ENCODE results near the gene CREB3L1.

CREB3L1 gene

DNA sequence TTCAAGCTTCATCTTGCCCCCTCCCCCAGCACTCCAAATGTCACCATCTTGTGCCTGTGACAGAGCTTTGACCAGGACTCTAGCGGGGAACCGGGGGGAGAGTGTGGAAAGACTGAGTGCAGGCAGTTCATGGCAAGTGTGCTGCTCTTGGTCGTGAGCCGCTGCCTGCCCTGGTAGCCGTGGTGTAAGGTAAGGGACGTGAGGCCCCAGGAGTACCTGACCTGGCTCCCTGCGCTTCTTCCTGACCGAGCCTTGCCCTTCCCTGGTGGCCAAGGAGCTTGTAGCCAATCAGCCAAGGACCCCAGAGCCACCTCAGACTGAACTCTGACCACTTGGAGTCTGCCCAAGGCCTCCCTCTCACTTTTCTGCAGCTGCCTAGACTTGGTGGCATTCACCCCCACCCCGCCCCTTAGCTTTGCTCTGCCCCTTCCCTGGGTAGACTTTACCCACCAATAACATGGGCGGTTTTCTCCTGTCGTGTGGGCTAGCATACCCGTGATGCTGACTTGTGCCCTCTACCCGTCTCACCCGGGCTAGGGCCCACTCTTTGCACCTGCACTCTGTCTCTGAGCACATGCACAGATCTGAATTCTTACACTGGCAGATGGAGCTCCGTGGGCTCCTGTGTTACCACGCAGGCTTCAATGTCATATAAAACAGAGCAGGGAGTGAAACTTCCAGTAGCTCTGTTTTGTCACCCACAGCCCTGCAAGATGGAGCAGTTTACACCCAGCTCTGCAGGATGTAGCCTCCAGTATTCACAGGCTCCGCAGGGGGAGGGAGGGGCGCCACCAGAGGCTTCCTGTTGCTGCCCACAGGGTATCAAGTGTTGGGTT lies 71.3 kb downstream of the CREB3L1 start:
- no peak for DNase-seq

DNA sequence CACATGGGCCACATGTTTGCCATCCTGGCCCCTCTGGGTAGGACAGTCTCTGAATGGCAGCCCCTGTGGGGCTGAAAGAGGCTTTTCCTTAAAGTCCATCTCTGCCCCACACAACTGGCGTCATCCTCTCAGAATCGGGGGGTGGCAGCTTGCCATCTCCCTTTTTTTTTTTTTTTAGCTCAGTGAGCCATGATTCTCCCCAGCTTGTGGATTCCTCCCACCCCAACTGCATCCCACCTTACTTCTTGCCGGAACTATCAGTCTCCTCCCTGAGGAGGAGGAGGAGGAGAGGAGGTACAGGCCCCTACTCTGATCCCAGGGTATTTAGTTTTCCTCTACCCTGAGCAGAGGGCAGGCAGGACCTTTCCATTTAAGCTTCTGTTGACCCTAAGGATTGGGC lies 73.2 kb downstream of the CREB3L1 start:
- no peak for DNase-seq

DNA sequence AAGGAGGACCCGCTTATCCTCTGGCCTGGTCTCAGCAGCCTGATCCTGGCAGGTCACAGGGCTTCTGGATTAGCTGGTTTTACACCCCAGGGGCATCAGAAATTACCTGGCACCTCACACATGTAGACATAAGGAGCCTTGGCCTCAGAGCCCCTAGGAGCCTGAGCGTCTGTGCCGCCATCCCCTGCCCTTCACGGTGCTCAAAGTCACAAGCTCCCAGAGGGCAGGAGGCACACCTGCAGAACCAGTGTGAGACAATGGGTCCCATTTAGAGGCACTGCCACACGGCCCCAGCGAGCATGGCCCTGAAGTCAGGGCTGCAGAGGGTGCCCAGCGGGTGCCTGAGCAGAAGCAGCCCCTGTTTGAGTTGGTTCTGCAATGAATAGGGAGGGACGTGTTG lies 73.7 kb downstream of the CREB3L1 start:
- DNase-seq: no peak

DNA sequence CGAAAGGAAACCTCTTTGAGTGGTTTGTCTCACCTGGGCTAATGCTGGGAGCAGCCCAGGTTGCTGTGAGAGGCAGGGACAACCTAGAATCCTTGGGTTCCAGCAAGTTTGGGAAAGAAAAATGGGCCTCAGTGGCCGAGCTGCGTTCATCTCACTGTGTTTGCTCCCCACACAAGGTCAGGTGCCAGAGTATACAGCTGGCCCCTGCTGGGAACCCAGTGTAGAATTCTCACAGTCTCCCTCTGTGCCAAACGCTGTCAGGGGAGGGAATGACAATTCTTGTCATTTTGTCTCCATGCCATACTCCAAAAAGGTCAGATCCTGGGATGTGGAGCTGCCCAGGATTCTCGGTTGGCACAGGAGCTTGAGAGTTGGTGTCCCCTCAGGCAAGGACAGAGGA lies 74.1 kb downstream of the CREB3L1 start:
- no peak for DNase-seq

DNA sequence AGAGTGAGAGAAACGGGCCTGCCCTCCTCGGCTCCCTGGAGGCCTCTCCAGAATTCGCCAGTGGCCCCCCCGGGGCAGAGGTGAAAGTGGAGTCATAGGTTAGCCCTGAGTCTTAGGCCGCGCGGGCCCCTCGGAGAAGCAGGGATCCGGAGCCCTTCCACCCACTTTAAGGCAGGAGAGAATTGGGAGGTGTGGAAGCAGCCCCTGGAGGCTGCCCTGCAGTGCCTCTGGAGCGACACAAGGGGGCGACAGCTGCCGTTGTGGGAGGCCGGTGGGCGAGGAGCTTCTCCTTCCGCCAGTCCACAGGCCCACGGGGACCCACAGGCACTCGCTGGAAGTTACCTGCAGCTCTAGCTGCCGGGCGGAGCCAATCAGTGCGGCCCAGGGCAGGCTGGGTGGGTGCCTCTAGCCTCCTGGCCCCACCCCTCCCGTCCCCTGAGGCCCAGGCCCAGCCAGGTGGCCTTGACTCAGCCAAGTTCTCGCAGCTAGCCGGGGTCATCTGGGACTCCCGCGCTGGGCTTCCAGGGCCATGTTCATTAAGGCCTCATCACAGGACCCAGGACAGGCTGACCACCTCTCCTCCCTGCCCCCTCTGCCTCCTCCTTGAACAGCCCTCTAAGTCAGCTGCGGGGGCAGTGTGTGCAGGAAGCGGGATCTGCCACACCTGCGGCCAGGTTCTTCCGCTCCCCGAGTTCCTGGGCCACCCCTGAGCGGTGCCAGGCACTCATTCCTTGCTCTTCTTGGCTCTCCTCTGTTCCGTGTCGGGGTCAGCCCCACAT lies 74.8 kb downstream of the CREB3L1 start:
- no peak for DNase-seq

DNA sequence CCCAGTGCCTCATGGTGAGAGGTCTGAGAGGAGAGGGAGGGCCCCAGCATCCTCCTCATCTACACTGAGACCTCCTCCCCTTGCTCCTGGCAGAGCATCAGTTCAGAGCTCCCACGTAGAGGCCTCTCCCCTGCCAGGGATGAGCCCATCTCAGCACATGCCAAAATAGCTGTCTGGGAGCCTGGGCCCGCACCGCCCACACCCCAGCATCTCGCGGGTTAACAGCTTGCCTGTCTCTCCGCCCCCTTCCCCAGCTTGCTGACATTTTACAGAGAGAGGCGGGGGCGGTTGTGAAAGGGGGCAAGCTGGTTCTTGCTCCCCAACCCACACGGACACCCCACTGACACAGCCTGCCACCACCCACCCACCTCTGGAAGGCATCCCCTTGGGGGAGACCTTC lies 76.2 kb downstream of the CREB3L1 start:
- no peak for DNase-seq

DNA sequence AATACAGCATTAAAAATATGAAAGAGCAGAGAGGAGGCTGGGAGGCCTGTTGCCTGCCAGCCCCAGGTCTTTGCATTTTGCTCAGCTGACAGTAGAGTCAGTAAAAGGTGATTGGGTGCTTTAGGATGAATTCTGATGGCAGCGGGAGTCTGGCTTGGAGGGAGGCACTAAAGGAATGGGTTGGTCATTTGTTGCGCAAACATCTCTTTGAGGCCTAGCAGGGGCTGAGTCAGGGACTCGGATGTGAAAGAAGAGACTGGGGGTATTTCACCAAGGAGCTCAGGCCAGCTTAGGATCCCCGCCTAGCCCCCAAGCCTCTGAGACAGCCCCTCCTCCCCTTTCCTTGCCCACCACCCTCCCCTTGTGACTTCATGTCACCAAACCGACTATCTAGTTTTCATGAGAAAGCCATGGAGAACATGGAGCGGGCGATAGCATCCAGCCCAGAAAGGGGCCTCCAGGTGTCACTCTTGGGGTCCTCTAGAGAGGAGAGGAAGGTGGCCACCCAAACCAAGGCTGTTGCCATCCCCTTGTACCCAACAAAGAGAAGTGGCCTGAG lies 79.5 kb downstream of the CREB3L1 start:
- DNase-seq: no peak

DNA sequence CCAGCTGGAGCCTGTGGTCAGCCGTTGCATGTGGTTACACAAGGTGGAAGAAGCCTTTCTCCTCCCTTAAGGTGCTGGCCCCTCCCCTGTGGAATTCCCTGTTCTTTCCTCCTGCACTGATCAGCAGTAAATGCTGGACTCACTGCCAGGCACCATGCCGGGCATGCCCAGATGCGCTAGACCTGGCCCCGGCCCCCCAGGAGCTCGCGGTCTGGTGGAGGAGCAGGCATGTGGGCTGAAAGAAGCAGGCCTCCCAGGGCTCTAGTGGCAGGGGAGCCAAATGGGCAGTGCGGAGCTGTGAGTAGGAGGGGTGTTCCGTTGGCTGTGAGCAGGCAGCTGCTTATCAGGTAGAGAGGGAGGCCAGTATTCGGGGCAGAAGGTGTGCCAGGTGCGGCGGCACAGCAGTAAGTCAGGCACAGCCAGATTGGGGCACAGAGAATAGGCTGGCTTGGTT lies 80.0 kb downstream of the CREB3L1 start:
- DNase-seq: no peak

DNA sequence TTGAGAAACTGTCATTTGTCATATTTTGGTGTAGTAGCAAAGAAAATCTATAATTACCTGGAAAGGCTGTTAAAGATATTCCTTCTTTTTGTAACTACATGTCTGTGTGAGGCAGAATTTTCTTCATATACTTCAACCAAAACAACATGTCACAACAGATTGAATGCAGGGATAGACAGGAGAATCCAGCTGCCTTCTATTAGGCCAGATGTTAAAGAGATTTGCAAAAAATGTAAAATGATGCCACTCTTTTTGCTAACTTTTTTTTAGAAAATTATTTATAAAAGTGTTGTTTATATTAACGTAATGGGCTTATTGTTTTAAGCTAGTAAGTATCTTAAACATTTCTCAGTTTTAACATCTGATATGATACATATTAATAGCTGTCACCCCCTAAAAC lies 82.5 kb downstream of the CREB3L1 start:
- DNase-seq: no peak

DNA sequence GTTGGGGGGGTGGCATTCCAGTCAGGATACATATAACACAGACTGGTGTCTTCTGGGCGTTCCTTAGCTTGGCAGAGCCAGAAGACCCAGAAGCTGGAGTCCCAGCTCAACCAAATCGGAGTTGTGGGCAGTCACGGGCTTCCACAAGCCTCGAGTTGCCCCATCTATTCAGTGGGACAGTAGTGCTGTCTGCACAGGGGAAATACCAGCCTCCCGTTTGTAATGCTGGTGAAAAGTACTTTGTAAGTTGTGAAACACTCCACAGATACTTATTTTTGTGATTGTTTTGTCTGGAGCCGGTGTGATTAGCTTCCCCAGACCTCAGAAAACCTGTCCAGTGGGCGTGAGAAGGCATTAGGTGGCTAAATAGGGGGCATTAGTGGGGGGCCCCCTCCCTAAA lies 83.4 kb downstream of the CREB3L1 start:
- DNase-seq: no peak

DNA sequence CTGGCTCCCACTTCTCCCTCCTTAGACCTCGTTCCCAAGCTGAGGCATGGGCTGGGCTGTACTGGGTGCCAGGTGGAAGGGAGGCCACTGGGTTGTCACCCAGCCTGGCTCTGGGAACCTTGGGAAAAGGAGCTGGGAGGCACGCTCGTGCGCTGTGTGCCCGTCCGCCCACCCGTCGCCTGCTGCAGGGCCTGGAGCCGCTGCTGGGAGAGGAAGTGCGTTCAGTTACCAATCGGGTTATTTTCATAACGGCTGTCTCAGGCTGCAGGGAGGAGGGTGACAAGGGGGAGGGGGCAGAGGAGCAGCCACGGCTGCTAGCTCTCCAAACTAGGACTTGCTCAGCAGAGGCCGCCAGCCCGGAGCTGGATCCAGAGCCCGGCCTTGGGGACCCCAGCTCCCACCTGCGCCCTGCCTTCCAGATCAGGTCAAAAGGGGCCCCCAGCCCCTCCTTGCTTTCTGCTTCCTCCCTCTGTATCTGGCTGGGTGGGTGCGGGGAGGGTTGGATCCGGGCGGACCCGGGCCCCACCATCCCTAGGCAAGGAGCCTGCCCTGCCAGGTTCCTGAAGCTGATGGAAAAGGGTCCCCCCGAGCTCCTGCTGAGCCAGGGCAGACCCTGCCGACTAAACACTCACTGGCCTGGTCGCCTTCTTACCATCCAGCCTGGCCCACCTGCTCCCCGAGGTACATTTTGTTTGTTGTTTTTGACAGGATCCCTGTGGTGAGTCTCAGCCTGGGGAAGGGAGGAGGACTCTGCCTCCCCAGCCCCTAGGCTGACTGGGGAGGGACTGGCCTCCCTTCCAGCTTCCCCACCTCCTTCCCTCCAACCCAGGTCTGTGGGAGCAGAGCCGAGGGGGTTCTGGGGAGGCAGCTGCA lies 84.1 kb downstream of the CREB3L1 start:
- DNase-seq: peak; percentile 16

DNA sequence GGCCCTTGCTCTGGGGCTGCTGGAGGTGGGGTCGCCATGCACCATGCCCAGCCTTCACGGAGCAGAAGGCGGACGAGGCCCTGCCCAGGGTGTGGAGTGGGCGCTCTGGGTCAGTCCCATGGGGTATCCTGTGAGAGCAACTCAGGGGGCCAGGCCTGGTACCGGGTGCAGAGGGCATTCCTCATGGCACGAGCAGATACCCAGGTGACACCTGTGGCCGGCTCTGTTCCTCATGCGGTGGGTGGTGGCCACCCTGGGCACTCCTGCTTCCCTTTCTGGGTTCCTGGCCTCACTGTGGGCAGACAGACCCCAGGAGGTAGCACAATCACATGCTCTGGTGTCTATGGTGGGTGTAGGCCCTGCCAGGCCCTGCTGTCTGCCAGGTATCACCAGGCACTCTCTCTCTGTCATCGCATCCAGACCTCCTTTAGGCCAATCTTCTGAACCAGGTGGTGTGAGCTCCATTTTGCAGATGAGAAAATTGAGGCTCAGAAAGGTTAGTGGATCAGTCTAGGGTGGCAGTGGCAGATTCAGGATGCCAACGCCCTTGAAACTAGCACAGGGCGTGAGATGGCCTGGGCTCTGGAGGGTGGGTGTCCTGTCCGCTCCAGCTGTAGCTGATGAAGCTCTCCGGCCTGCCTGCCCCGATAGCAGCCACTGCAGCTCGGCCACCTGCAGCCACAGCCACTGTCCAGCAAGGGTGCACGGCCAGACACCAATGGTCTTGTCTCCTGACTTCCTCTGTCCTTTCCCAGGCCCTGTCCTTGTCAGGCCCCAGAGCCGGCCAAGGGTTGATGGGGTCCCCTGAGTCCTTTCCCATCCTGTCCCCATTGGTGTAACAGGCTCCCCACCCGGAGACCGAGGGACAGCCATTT lies 84.9 kb downstream of the CREB3L1 start:
- DNase-seq: no peak

DNA sequence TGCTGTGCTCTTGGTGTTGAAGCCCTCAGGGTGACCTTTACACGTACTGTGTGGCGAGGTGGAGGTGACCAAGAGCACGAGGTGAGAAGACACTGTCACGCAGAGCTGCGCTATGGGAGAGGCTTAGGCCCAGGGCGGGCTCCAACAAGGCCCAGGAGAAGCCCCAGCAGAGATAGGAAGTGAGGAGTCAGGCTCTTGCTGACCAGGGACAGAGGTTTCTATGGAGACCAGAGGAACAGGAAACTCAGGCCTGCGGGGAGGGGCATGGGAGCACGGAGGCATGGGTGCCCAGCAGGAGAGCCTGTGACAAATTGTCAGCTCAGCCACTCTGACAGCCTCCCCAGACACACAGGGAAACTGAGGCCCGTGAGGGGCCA lies 85.6 kb downstream of the CREB3L1 start:
- DNase-seq: no peak

DNA sequence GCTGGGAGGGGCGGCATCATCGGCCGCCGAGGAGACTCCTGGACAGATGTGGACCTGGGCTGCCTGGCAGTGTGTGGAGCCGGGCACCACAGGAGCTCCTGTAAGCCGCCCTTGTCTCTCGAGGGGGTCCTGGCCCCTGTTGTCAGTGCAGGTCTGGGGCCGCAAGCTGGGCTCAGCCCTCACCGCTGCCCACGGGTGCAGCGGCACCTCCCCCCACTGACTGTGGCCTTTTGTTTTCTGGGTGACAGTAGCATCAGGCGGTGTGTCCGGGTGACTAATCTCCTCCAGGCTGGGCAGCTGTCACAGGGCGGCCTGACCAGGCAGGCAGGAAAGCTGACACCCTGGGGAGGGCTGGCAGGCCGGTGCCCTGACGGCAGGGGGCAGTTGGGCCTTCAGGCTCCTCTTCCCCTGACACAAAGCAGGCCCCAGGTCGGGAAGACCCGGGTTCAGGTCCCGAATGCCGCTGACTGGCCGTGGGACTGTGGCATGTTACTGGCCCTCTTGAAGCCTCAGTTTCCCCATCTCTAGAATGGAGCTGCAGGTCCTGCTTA lies 86.1 kb downstream of the CREB3L1 start:
- DNase-seq: no peak

DNA sequence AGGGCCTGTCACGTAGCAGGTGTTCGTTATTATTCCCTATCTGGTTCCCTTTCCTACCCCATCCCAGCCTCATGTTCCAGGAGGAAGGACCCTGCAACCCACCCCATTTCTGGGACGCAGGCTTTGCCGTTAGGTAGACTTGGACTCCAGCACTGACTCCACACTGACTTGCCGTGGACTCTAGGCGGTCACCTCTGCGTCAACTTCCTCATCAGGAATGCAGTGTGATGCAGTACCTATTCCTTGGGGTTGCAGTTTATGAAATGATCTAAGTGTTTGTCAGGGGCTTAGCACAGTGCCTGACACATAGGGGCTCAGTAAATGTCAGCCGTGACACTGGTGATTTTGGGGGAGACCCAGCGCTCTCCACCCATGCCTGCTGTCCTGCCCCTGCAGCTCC lies 86.6 kb downstream of the CREB3L1 start:
- DNase-seq: no peak

DNA sequence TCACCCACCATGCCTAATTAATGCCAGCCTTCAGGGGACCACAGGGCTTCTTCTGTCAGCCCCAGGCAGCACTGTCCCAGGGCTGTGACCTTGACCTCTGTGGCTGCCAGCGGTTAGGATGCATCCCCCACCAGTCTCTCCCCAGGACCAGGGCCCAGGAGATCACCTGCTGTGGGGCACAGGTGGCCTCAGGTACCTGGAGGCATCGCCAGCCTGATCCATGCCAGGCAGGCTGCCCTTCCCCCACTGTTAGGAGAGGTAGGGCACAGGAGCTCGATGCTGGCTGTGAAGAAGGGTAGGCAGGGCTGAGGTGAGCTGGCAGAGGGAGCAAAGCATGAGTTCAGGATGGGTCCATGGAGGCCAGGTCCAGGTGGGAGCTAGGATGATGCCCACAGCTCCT lies 87.3 kb downstream of the CREB3L1 start:
- no peak for DNase-seq

DNA sequence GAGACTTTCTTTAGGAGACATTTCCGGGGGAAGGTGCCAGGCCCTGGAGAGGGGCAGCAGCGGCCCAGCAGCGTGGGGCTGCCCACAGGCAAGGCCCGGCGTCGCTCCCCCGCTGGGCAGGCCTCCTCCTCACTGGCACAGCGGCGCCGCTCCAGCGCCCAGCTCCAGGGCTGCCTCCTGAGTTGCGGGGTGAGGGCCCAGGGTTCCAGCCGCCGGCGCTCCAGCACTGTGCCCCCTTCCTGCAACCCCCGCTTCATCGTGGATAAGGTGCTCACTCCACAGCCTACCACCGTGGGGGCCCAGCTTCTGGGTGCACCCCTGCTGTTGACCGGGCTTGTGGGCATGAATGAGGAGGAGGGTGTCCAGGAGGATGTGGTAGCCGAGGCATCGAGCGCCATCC lies 88.8 kb downstream of the CREB3L1 start:
- DNase-seq: no peak

DNA sequence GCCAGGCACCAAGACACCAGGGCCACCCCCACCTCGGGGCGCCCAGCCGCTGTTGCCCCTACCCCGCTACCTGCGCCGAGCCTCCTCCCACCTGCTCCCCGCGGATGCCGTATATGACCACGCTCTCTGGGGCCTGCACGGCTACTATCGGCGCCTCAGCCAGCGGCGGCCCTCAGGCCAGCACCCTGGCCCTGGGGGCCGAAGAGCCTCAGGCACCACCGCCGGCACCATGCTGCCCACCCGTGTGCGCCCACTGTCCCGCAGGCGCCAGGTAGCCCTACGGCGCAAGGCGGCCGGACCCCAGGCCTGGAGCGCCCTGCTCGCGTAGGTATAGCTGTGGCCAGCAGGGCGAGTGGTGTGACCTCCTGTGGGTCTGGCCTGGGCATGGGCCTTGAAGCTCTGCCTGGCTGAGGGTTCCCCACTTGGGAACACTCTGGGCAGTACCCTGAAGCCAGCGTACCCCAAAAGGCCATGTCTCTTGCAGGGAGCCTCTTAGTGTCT lies 89.2 kb downstream of the CREB3L1 start:
- DNase-seq: no peak

DNA sequence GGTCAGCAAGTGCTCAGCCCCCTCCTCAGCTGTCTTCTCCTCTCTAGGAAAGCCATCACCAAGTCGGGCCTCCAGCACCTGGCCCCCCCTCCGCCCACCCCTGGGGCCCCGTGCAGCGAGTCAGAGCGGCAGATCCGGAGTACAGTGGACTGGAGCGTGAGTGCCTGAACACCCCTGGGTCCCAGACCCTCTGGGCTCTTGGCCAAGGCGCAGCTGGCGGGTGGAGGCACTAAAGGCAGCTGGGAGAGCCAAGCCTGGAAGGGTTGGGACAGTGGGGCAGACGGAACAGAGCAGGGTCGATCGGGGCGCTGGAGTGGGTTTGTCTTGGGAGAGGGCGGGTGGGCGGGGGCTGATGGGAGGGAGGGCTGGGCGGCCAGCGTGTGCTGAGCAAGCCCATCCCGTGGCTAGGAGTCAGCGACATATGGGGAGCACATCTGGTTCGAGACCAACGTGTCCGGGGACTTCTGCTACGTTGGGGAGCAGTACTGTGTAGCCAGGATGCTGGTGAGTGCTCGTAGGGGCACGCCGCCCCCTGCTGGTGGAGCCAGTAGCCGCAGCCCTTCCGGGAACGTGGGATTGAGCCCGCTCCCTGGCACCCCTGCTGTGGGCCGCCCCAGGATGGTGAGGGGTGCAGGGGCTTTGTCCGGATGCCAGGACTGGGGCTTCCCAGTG lies 89.9 kb downstream of the CREB3L1 start:
- no peak for DNase-seq

DNA sequence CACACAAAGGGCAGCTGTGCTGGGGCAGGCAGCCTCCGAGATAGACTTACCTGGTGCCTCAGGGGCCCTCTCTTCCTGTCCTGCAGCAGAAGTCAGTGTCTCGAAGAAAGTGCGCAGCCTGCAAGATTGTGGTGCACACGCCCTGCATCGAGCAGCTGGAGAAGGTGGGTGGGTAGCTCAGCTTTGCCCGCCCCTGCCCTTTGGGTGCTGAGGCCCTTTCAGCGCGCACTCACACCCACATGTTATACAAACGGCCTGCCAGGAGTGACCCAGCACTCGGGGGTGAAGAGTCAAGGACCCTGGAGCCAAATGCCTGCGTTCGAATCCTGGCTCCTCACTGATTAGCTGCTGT lies 90.4 kb downstream of the CREB3L1 start:
- DNase-seq: no peak

Data from NCI-H510A treated with DMSO at 0.1 percent for 48 hours (cell line).